UCSD-AML1 (cell line): ENCODE measurements around the gene ZNF81.
A peak's percentile ranks its signal among the peaks of the same experiment; 100 is the strongest.
"Not testable (repeated sequence)": the region's sequence is repeated elsewhere in the genome, so short reads cannot be mapped to it uniquely, and the experiment has no call there.

Source experiments
- DNase-seq: peaks from one replicate; lab custom pipeline; 2025; ENCODE audit not compliant: unreplicated experiment; lab: John Stamatoyannopoulos, UW

The ZNF81 gene

GRCh38 chrX:47836164-47837072, at the start of gene ZNF81:
TSS of gene ZNF81 (plus strand) at chrX:47836902. CDS start at chrX:47846268, 9,366 bp downstream.
- peak; percentile 94 for DNase-seq

- no peak for DNase-seq
These were observed 40.2 kb upstream of the ZNF81 start for GRCh38 chrX:47796433-47796906.

- no peak for DNase-seq
These were observed 39.6 kb upstream of the ZNF81 start for GRCh38 chrX:47797084-47797483.

- no peak for DNase-seq
These were observed 37.8 kb upstream of the ZNF81 start for GRCh38 chrX:47798861-47799260.

GRCh38 chrX:47802589-47802988, 34.1 kb upstream of the ZNF81 start:
- DNase-seq: no peak

GRCh38 chrX:47803103-47803502, 33.6 kb upstream of the ZNF81 start:
- not testable (repeated sequence) for DNase-seq

- DNase-seq: no peak
These were observed 32.4 kb upstream of the ZNF81 start for GRCh38 chrX:47804315-47804714.

GRCh38 chrX:47805844-47806243, 30.9 kb upstream of the ZNF81 start:
- not testable (repeated sequence) for DNase-seq

- not testable (repeated sequence) for DNase-seq
These were observed 30.1 kb upstream of the ZNF81 start for GRCh38 chrX:47806415-47807271.

GRCh38 chrX:47807272-47807538, 29.5 kb upstream of the ZNF81 start:
- not testable (repeated sequence) for DNase-seq

GRCh38 chrX:47807548-47807947, 29.2 kb upstream of the ZNF81 start:
- DNase-seq: no peak

- DNase-seq: no peak
These were observed 27.6 kb upstream of the ZNF81 start for GRCh38 chrX:47808904-47809788.

GRCh38 chrX:47814851-47815250, 21.9 kb upstream of the ZNF81 start:
- DNase-seq: peak; percentile 17

GRCh38 chrX:47815901-47816845, 20.5 kb upstream of the ZNF81 start:
- peak; percentile 24 for DNase-seq

GRCh38 chrX:47817421-47817820, 19.3 kb upstream of the ZNF81 start:
- DNase-seq: no peak

- no peak for DNase-seq
These were observed 18.8 kb upstream of the ZNF81 start for GRCh38 chrX:47817897-47818296.

GRCh38 chrX:47828984-47829383, 7.7 kb upstream of the ZNF81 start:
- no peak for DNase-seq

GRCh38 chrX:47831788-47832187, 4.9 kb upstream of the ZNF81 start:
- peak; percentile 34 for DNase-seq

GRCh38 chrX:47838361-47838760, 1.7 kb downstream of the ZNF81 start:
- DNase-seq: no peak

GRCh38 chrX:47840111-47840510, 3.4 kb downstream of the ZNF81 start:
- no peak for DNase-seq
